H1 (cell line): ENCODE data around the gene KRTAP10-8. TPM values are rescaled to one million over a fixed set of nuclear protein-coding genes. Genes with fewer than 3 reads are reported as not detected.
A peak's percentile ranks its signal among the peaks of the same experiment; 100 is the strongest.

Source experiments
- CTCF ChIA-PET: fragments of 300-600 bp; sonication (Branson Sonifier 250); formaldehyde crosslinking; loops from one replicate; lab custom pipeline; 2021; ENCODE audit not compliant: partially characterized antibody; lab: Charles Lee
- POLR2A ChIA-PET: fragments of 300-600 bp; sonication (Branson Sonifier 250); formaldehyde crosslinking; loops from one replicate; lab custom pipeline; 2021; ENCODE audit warnings: inconsistent platforms; ENCODE audit not compliant: partially characterized antibody; lab: Charles Lee
- DNase-seq, 2 experiments: peaks; one replicate each; pipeline versions ENCODE4 v3.0.0 to v3.0.0-alpha.2; 2010 to 2022; ENCODE audit warnings: low spot score in 2 of 2, low read depth in 1 of 2, mixed read lengths in 1 of 2
- FAIRE-seq: peaks from 2 replicates; lab custom pipeline; 2011; peaks lifted over from hg19 to GRCh38; lab: Jason Lieb, UNC
- H2AFZ ChIP-seq: 2 replicates; pipeline ENCODE4 v1.8.1; 2012; ENCODE audit warnings: low read length, inconsistent platforms
- H2AK5ac ChIP-seq: 2 replicates; pipeline ENCODE4 v1.6.1; 2013; ENCODE audit warnings: low read depth, low read length
- H2BK120ac ChIP-seq: replicated peaks from 2 replicates; pipeline ENCODE3; 2013; ENCODE audit warnings: low read depth, low read length, inconsistent platforms
- H2BK12ac ChIP-seq: 2 replicates; pipeline ENCODE4 v1.6.1; 2013; ENCODE audit warnings: low read depth, low read length
- H2BK15ac ChIP-seq: 2 replicates; pipeline ENCODE4 v1.6.1; 2013; ENCODE audit warnings: low read length
- H2BK20ac ChIP-seq: 2 replicates; pipeline ENCODE4 v1.6.1; 2013; ENCODE audit warnings: low read length
- H2BK5ac ChIP-seq: 2 replicates; pipeline ENCODE4 v1.6.1; 2013; ENCODE audit warnings: low read depth, low read length
- H3K14ac ChIP-seq: 2 replicates; pipeline ENCODE4 v1.6.1; 2013; ENCODE audit warnings: inconsistent platforms; ENCODE audit not compliant: insufficient read length
- H3K18ac ChIP-seq: 2 replicates; pipeline ENCODE4 v1.6.1; 2013; ENCODE audit warnings: low read length; ENCODE audit errors: extremely low read depth
- H3K23ac ChIP-seq: 2 replicates; pipeline ENCODE4 v1.6.1; 2013; ENCODE audit warnings: inconsistent platforms; ENCODE audit not compliant: insufficient read length
- H3K23me2 ChIP-seq: 2 replicates; pipeline ENCODE4 v1.6.1; 2013; ENCODE audit warnings: low read depth, low read length
- H3K27ac ChIP-seq: 2 replicates; pipeline ENCODE4 v1.6.1; 2011; ENCODE audit warnings: low read depth, low read length, inconsistent platforms
- H3K27me3 ChIP-seq, 4 experiments: replicated peaks in 1 of 4; 1 replicate in 1 of 4; 2 replicates in 3 of 4; pipeline versions ENCODE4 v1.6.1 to v1.8.1; 2011 to 2013; ENCODE audit warnings: low read length in 3 of 4, mild to moderate bottlenecking in 3 of 4, inconsistent platforms in 2 of 4, mixed read lengths in 2 of 4, moderate library complexity in 1 of 4; ENCODE audit not compliant: control insufficient read depth in 3 of 4, insufficient read depth in 3 of 4; ENCODE audit errors: extremely low read depth in 1 of 4
- H3K36me3 ChIP-seq, 4 experiments: 2 replicates each; pipeline versions ENCODE4 v1.6.1 to v1.8.1; 2011 to 2013; ENCODE audit warnings: mild to moderate bottlenecking in 4 of 4, low read length in 3 of 4, moderate library complexity in 2 of 4, control low read depth in 1 of 4, inconsistent platforms in 1 of 4; ENCODE audit not compliant: insufficient read depth in 4 of 4, control insufficient read depth in 2 of 4
- H3K4ac ChIP-seq: replicated peaks from 2 replicates; pipeline ENCODE3; 2013; ENCODE audit warnings: low read length, low read depth, mixed read lengths, inconsistent platforms; ENCODE audit not compliant: insufficient read length
- H3K4me1 ChIP-seq, 4 experiments: replicated peaks in 1 of 4; 1 replicate in 1 of 4; 2 replicates in 3 of 4; pipeline versions ENCODE4 v1.6.1 to v1.8.1; 2011 to 2013; ENCODE audit warnings: low read length in 3 of 4, inconsistent platforms in 2 of 4, mixed read lengths in 1 of 4; ENCODE audit not compliant: insufficient read depth in 4 of 4, control insufficient read depth in 3 of 4
- H3K4me2 ChIP-seq, 2 experiments: 2 replicates each; pipeline versions ENCODE4 v1.6.1 to v1.8.1; 2011 to 2013; ENCODE audit warnings: low read depth in 2 of 2, low read length in 2 of 2, control low read depth in 1 of 2, inconsistent platforms in 1 of 2, mild to moderate bottlenecking in 1 of 2; ENCODE audit not compliant: insufficient read depth in 1 of 2
- H3K4me3 ChIP-seq, 4 experiments: fragments of 200-600, 300-600 bp in 1 of 4; sonication (generic), shearing (Covaris generic), sonication (Bioruptor Twin) in 1 of 4; 2 replicates each; pipeline versions ENCODE4 v1.5.1 to v1.8.1; 2011 to 2016; ENCODE audit warnings: low read length in 4 of 4, low read depth in 3 of 4, control low read depth in 2 of 4, inconsistent platforms in 2 of 4, mild to moderate bottlenecking in 2 of 4, mixed read lengths in 1 of 4, moderate library complexity in 1 of 4; ENCODE audit not compliant: insufficient read depth in 2 of 4; ENCODE audit errors: extremely low read depth in 1 of 4
- H3K56ac ChIP-seq: replicated peaks from 2 replicates; pipeline ENCODE3; 2013; ENCODE audit warnings: low read depth, mild to moderate bottlenecking, mixed read lengths, low read length, inconsistent platforms; ENCODE audit not compliant: insufficient read length
- H3K79me1 ChIP-seq: 2 replicates; pipeline ENCODE4 v1.6.1; 2013; ENCODE audit warnings: low read depth, low read length, control low read depth
- H3K79me2 ChIP-seq, 2 experiments: 2 replicates each; pipeline versions ENCODE4 v1.6.1 to v1.8.1; 2012 to 2013; ENCODE audit warnings: low read length in 2 of 2, mild to moderate bottlenecking in 2 of 2, inconsistent platforms in 1 of 2; ENCODE audit not compliant: insufficient read depth in 2 of 2, control insufficient read depth in 1 of 2
- H3K9ac ChIP-seq, 4 experiments: replicated peaks in 1 of 4; 1 replicate in 1 of 4; 2 replicates in 3 of 4; pipeline versions ENCODE4 v1.6.1 to v1.8.1; 2011 to 2013; ENCODE audit warnings: low read depth in 3 of 4, low read length in 3 of 4, control low read depth in 2 of 4, mild to moderate bottlenecking in 2 of 4, moderate library complexity in 2 of 4, inconsistent platforms in 1 of 4; ENCODE audit errors: extremely low read depth in 1 of 4
- H3K9me3 ChIP-seq, 2 experiments: 2 replicates each; pipeline versions ENCODE4 v1.6.1 to v1.8.1; 2012 to 2013; ENCODE audit warnings: mild to moderate bottlenecking in 2 of 2, moderate library complexity in 2 of 2, control low read depth in 1 of 2, inconsistent platforms in 1 of 2, low read depth in 1 of 2, low read length in 1 of 2, mixed read lengths in 1 of 2; ENCODE audit not compliant: insufficient read depth in 2 of 2
- H4K20me1 ChIP-seq, 2 experiments: replicated peaks in 1 of 2; 2 replicates each; pipeline versions ENCODE3 to v1.8.1; 2011 to 2013; ENCODE audit warnings: inconsistent platforms in 2 of 2, low read length in 2 of 2, mild to moderate bottlenecking in 1 of 2; ENCODE audit not compliant: insufficient read depth in 2 of 2, control insufficient read depth in 1 of 2
- H4K5ac ChIP-seq: 2 replicates; pipeline ENCODE4 v1.6.1; 2013; ENCODE audit warnings: low read length, low read depth, mixed read lengths, inconsistent platforms; ENCODE audit not compliant: insufficient read length
- H4K8ac ChIP-seq: 2 replicates; pipeline ENCODE4 v1.8.0; 2013; ENCODE audit warnings: mild to moderate bottlenecking, moderate library complexity, low read length, inconsistent platforms; ENCODE audit not compliant: insufficient read depth; ENCODE audit errors: extremely low read depth
- H4K91ac ChIP-seq: replicated peaks from 2 replicates; pipeline ENCODE3; 2013; ENCODE audit warnings: low read length, mixed read lengths, inconsistent platforms; ENCODE audit not compliant: insufficient read length
- NANOG ChIP-seq: IDR thresholded peaks from 2 replicates; pipeline ENCODE4 v1.6.1; 2011; ENCODE audit warnings: low read length, low read depth, mild to moderate bottlenecking, inconsistent platforms; ENCODE audit not compliant: insufficient read depth, poor library complexity, severe bottlenecking
- SP2 ChIP-seq: IDR thresholded peaks from 2 replicates; pipeline ENCODE4 v1.6.1; 2012; ENCODE audit warnings: mild to moderate bottlenecking, low read length, inconsistent platforms
- WGBS, 2 experiments: shearing (Covaris generic) in 1 of 2; methylation state at CpG; one replicate each; pipeline versions ENCODE4 v1.1.6 to v1.1.7; 2013 to 2015; ENCODE audit warnings: low lambda C conversion rate in 2 of 2, mixed read lengths in 2 of 2, inconsistent platforms in 1 of 2, low coverage in 1 of 2, missing lambda C conversion rate in 1 of 2; ENCODE audit not compliant: insufficient replicate concordance in 2 of 2, insufficient coverage in 1 of 2, insufficient read length in 1 of 2; ENCODE audit errors: extremely low coverage in 1 of 2, missing lambda C conversion rate in 1 of 2; 5-methylcytosine and 5-hydroxymethylcytosine counted together
- polyA plus RNA-seq, 7 experiments: library from polyadenylated mRNA; depleted of rRNA in 3 of 7; stranded (reverse) in 5 of 7; unstranded in 2 of 7; fragments of >200 nt in 5 of 7; fragments of 200-250 nt in 2 of 7; gene quantifications; 1 replicate in 5 of 7; 2 replicates in 1 of 7; 4 replicates in 1 of 7; pipeline versions ENCODE4 v1.2.1 to v1.2.3, GENCODE V29; 2011 to 2013; ENCODE audit warnings: missing spikeins in 2 of 7, mixed read lengths in 2 of 7
- total RNA-seq: library from RNA; stranded (reverse); fragmentation: NEBNext Ultra II Directional; extraction: Animal tissue kit (Norgen Biotek cat#: 25700); gene quantifications from 2 replicates; pipeline ENCODE4 v1.2.1, GENCODE V29; 2021

The KRTAP10-8 gene
- total and polyA plus RNA-seq, 2 of the 8 experiments (the other 6 are each of a cell fraction or from before 2014, with no cell fraction given) = not detected

DNA sequence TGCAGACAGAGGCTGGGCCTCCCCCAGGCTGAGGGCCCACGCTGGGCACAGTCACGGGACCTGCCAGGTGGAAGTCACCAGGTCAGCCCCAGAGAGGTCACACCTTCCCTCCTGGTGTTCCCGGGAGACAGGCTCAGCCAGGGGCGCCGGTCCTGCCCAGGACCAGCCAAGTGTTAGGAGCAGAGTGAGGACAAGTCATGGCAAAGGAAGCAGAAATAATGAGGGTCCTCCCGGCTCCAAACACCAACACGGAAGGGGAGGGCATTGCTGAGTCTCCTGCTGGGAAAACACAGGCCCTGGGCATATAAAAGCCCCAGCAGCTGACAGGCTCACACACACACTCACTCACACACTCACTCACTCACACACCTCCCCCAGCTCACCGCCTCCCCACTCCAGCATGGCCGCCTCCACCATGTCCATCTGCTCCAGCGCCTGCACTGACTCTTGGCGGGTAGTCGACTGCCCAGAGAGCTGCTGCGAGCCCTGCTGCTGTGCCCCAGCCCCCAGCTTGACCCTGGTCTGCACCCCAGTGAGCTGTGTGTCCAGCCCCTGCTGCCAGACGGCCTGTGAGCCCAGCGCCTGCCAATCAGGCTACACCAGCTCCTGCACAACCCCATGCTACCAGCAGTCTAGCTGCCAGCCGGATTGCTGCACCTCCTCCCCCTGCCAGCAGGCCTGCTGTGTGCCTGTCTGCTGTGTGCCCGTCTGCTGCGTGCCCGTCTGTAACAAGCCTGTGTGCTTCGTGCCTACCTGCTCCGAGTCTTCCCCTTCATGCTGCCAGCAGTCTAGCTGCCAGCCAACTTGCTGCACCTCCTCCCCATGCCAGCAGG lies 25.4 kb downstream of the KRTAP10-8 start, which contains the start of gene KRTAP10-10:
Gene KRTAP10-10 (plus strand): TSS at position 339 of the 833 bp plus-strand sequence. CDS start 62 bp downstream, at position 401.
- Histone ChIP-seq H3K4me3 (no peak within 1 kb of the TSS), H3K4me2 (no peak within 1 kb of the TSS), H3K23ac (no peak within 1 kb of the TSS), H3K79me1 (no peaks in the 10 kb centered on the region), H3K9me3 (peaks cover 3 to 10% of the 10 kb centered on the region in 2 experiments; a peak in 3 of 4 replicates), H2AK5ac (no peak within 1 kb of the TSS), H2BK120ac (no peak within 1 kb of the TSS), H2BK15ac (0 out of 2 replicates have a peak within 1 kb of the TSS, but pooled peaks have one; percentile 40), H3K4me1 (no peaks in the 10 kb centered on the region; a peak in 1 of 7 replicates), H3K14ac (no peak within 1 kb of the TSS), H2BK5ac (peak within 1 kb of the TSS; percentile 9; the same call in 1 of the 2 replicates), H4K5ac (no peak within 1 kb of the TSS), H3K79me2 (no peaks in the 10 kb centered on the region), H3K18ac (no peak within 1 kb of the TSS), H2AFZ (no peak within 1 kb of the TSS), H4K20me1 (peaks cover 0 to 3% of the 10 kb centered on the region in 2 experiments), H2BK20ac (no peak within 1 kb of the TSS), H3K4ac (no peak within 1 kb of the TSS), H3K27me3 (no peaks in the 10 kb centered on the region), H3K56ac (no peak within 1 kb of the TSS), H3K23me2 (no peaks in the 10 kb centered on the region), H3K36me3 (no peaks in the 10 kb centered on the region), H3K9ac (no peak within 1 kb of the TSS), H3K27ac (no peak within 1 kb of the TSS), H4K91ac (peak within 1 kb of the TSS; percentile 54)
- no peak for FAIRE-seq
- 86% methylated on average over 9 of the region's 21 CpGs; no CpG with 5 or more reads in 1 of the 2 experiments for WGBS, 2 experiments
- no peak for DNase-seq
- ChIA-PET CTCF (no interaction called here), POLR2A (no interaction called here)
- TF ChIP-seq SP2 = no peak
- no peak for TF ChIP-seq NANOG
- TF ChIP-seq, all 59 proteins: peak for 0
- H2BK12ac ChIP-seq = no peak within 1 kb of the TSS
- no peak within 1 kb of the TSS; the same call in 1 of the 2 replicates for H4K8ac ChIP-seq
